Measurements from ENCODE around the gene LTB4R2.
A peak's percentile ranks its signal among the peaks of the same experiment; 100 is the strongest.

LTB4R2 gene

DNA sequence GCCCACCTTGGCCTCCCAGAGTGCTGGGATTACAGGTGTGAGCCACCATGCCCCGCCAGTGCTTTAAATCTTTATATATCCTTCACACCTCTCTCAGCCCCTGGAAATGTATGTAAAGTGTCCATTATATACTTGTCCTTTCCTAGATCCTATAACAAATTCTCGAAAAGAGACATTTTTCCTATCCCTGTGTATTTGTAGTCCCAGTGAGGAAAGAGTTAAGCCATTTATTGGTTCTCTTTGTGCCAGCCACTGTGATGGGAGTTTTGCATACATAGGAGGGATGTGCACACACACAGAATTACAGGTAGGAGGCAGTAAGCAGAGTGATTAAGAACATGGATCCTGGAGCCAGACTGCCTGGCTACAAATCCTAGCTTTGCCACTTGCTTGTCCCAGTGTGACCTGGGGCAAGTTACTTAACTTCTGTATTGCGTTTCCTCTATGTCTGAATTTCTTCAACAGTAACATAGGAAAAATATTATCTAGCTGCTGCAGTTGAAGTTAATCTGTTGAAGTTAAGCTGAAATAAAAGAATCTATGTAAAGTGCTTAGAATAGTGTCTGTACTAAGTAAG is 36.4 kb upstream of the LTB4R2 start:
- FAIRE-seq (no peak), DNase-seq (ENCODE audit: insufficient read length, low spot score) (no peak)
- TF ChIP-seq POLR2A (IDR thresholded peaks at IDR 0.05; ENCODE audit: low read depth, low read length): no peak
- no peak for TF ChIP-seq TAF1 (IDR thresholded peaks at IDR 0.05; ENCODE audit: low read depth, low read length)
- no peak for TF ChIP-seq POLR2AphosphoS5 (IDR thresholded peaks at IDR 0.05; ENCODE audit: low read depth, low read length)
- TF ChIP-seq SPI1 (IDR thresholded peaks at IDR 0.05; ENCODE audit: low read depth, low read length): no peak
- no peak for TF ChIP-seq PAX5 (IDR thresholded peaks at IDR 0.05; ENCODE audit: insufficient read depth, low read length, severe bottlenecking)
- TF ChIP-seq POU2F2 (IDR thresholded peaks at IDR 0.05; ENCODE audit: low read depth, low read length): no peak

DNA sequence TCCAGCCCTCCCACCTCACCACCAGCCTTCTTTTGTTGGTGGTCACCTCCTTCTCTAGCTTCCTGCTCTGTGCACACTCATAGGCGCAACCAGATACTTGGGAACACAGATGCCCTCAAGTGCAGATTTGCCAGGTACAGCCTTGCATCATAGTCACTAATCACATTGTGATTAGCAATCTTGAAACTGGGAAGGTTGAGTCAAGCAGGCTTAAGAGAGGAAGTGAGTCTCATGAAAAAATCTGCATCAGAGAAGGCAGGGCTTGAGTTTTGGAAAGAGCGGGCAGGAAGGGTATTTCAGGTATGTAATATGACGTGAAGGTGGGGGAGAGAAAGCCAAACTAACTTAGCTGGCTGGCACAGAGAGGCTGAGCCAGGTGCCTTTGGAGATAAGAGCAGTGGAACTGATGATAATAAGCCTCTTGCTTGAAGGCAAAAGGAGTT is 35.8 kb upstream of the LTB4R2 start:
- FAIRE-seq: peak; percentile 87
- TF ChIP-seq POLR2AphosphoS5 (IDR thresholded peaks at IDR 0.05; ENCODE audit: low read depth, low read length) (no peak), POU2F2 (IDR thresholded peaks at IDR 0.05; ENCODE audit: low read depth, low read length) (peak; percentile 44; the same call in 1 of the 2 replicates), SPI1 (IDR thresholded peaks at IDR 0.05; ENCODE audit: low read depth, low read length) (peak; percentile 100)
- peak; percentile 55 for DNase-seq (ENCODE audit: insufficient read length, low spot score)

DNA sequence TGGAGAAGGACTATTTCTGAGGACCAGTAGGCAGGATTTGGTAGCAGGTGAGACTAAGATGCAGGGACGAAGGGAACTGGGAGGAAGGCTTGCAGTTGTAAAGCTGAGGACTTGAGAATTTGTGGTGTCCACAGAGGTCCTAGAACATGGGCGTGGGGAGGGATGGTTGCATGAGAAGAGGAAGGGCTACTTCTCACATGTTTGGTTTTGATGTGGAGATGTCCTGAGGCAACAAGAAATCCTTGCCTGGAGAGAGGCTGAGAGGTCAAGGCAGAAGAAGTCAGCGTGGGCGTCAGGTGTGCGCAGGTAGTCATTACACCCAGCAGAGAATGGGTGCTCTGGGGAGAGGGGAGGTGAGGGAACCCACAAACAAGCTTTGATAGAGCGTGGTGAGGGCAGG is 32.9 kb upstream of the LTB4R2 start:
- TF ChIP-seq POU2F2 (IDR thresholded peaks at IDR 0.05; ENCODE audit: low read depth, low read length) (no peak), TAF1 (IDR thresholded peaks at IDR 0.05; ENCODE audit: low read depth, low read length) (no peak), SPI1 (IDR thresholded peaks at IDR 0.05; ENCODE audit: low read depth, low read length) (no peak), POLR2A (IDR thresholded peaks at IDR 0.05; ENCODE audit: low read depth, low read length) (no peak)
- DNase-seq (ENCODE audit: insufficient read length, low spot score) (no peak), FAIRE-seq (no peak)

DNA sequence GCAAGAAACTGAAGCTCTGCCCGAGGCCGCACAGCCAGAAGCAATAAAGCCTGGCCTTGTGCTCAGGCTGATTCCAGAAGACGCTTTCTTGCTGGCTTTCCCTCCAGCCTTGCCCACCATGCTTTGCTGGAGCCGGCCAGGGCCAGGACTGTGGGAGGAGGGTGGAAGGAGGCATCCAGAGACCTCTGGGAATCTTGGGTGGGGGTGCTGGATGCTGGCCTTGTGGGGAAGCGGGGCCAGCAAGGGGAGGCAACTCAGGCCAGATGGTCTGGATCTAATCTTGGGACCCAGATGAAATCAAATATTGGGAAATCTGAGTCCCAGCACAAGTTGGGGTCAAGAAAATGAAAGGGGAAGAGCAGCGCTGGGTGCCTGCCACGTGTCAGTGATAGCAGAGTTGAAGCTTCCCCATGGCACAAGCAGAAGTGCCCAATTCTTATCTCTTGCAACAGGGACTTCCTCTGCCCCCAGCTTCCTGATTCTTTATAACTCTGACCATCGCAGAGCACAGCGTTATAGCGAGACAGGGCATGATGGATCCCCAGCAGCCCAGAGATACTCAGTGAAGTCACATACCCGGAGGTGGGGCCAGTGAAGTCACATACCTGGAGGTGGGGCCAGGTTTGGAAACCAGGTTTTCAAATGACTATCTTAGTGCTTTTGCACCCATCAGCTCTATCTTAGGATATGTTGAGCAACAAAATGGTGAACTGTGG is 32.2 kb upstream of the LTB4R2 start:
- no peak for DNase-seq (ENCODE audit: insufficient read length, low spot score)

DNA sequence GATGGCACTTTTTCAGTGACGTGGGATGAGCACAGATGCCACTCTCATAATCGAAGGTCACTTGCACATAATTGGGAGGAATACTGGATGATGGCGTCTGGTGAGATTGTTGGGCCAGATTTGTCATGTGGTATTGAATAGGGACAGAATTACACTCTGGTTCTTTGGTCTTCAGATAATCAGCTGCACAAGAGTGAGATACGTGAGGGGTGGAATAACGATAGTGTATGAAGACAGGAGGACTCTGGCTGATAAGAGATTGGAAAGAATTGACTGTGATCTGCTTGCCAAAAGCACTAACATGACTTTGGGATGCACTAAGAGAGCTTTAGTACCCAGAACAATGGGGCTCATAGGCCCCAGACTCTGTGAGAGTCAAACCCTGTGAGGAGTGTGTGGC is 31.5 kb upstream of the LTB4R2 start:
- no peak for DNase-seq (ENCODE audit: insufficient read length, low spot score)
- no peak for FAIRE-seq
- TF ChIP-seq POLR2A (IDR thresholded peaks at IDR 0.05; ENCODE audit: low read depth, low read length): no peak

More for the DNA sequence above, 32.2 kb upstream of the LTB4R2 start:
- no peak for FAIRE-seq
- TF ChIP-seq POU2F2 (IDR thresholded peaks at IDR 0.05; ENCODE audit: low read depth, low read length) (no peak), PAX5 (IDR thresholded peaks at IDR 0.05; ENCODE audit: insufficient read depth, low read length, severe bottlenecking) (no peak), POLR2AphosphoS5 (IDR thresholded peaks at IDR 0.05; ENCODE audit: low read depth, low read length) (no peak), POLR2A (IDR thresholded peaks at IDR 0.05; ENCODE audit: low read depth, low read length) (no peak), TAF1 (IDR thresholded peaks at IDR 0.05; ENCODE audit: low read depth, low read length) (no peak), SPI1 (IDR thresholded peaks at IDR 0.05; ENCODE audit: low read depth, low read length) (no peak)

DNA sequence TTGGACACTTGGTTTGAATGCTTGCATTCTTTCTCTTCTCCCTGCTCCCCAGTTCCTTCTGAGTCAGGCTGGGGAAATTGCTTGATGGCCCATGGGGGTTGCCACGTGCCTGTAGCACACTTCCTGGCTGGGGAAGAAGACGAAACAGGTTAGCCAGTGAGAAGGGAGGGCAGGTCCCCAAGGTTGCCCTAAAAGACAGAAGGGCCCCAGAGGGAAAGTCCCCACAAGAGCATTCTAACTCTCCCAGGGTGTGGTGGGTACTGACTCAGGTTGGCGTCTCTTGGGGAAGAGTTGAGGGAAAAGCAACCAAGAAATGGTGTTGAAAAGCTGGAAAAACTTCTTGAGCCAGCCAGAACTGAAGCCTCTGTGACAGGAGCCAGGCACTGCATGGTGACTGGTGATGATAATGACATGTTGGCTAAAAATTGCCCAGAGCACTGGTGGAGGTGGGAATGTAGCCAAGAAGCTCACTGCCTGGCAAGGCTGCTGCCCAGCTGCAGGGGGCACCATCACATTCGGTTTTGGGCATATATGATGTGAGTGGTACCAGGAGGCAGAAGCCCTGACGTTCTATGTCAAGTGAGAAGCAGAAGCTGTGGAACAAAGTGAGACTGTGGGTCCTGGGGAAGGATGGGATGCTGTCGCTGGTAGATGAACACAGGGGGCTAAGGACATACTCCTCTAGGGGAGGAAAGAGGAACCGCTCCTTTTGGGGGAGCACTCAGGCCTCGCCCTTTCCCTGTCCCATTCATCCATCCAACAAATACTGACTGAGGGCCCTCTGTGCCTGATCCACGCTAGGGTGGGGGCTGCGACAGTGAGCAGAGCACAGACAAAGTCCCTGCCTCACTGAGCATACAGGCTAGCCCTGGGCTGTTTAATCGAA is 30.4 kb upstream of the LTB4R2 start:
- TF ChIP-seq SPI1 (IDR thresholded peaks at IDR 0.05; ENCODE audit: low read depth, low read length): peak; percentile 72
- no peak for TF ChIP-seq POLR2AphosphoS5 (IDR thresholded peaks at IDR 0.05; ENCODE audit: low read depth, low read length)
- DNase-seq (ENCODE audit: insufficient read length, low spot score): no peak
- FAIRE-seq: peak; percentile 70

DNA sequence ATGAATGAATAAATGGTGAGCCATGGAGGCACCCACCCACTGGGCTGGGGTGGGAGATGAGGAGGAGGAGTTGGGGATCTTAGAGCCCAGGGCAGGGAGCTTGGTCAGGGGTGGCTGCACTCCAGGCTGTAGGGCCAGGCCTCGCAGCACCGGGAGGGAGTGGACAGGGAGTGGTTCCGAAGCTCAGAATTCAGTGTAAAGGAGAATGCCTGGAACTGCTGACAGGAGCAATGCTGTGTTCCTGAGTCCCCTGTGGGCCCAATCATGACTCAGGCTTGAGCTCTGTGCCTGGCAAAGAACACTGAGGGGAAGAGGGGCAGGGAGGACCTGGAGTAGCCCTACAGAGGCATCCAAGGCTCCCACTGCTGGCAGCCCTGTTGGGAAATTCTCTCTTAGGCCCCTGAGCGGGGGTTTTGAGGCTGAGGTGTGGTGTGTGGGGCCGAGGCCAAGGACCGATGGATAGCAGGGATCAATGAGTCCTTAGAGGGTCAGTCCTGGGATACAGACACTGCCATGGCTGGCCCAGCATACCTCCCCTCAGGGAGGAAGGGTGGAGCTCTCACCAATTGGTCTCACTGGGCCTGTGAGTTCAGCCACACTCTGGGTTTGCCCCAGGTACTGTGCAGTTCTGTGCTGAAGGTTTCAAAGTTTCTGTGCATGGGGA is 29.0 kb upstream of the LTB4R2 start:
- no peak for FAIRE-seq
- TF ChIP-seq POLR2A (IDR thresholded peaks at IDR 0.05; ENCODE audit: low read depth, low read length) (no peak), TAF1 (IDR thresholded peaks at IDR 0.05; ENCODE audit: low read depth, low read length) (no peak), POLR2AphosphoS5 (IDR thresholded peaks at IDR 0.05; ENCODE audit: low read depth, low read length) (no peak), SPI1 (IDR thresholded peaks at IDR 0.05; ENCODE audit: low read depth, low read length) (no peak), POU2F2 (IDR thresholded peaks at IDR 0.05; ENCODE audit: low read depth, low read length) (no peak), PAX5 (IDR thresholded peaks at IDR 0.05; ENCODE audit: insufficient read depth, low read length, severe bottlenecking) (no peak)

DNA sequence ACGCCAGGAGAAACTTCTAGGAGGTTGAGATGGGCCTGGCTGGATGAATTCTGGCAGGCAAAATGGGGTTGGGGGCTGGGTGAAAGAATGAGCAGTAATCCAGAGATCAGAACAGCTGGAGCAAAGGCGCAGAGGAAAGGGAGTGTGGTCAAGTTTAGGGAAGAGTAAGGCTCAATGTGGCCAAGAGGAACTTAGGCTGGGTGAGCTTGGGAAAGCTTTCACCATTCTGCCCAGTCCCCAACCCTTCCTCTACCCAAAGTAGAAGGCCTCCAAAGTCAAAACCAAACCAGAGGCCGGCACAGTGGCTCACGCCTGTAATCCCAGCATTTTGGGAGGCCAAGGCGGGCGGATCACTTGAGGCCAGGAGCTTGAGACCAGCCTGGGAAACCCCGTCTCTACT is 28.3 kb upstream of the LTB4R2 start:
- DNase-seq (ENCODE audit: insufficient read length, low spot score): no peak
- no peak for FAIRE-seq
- TF ChIP-seq POU2F2 (IDR thresholded peaks at IDR 0.05; ENCODE audit: low read depth, low read length): no peak
- no peak for TF ChIP-seq SPI1 (IDR thresholded peaks at IDR 0.05; ENCODE audit: low read depth, low read length)
- TF ChIP-seq TAF1 (IDR thresholded peaks at IDR 0.05; ENCODE audit: low read depth, low read length): no peak
- TF ChIP-seq POLR2AphosphoS5 (IDR thresholded peaks at IDR 0.05; ENCODE audit: low read depth, low read length): no peak
- no peak for TF ChIP-seq PAX5 (IDR thresholded peaks at IDR 0.05; ENCODE audit: insufficient read depth, low read length, severe bottlenecking)
- TF ChIP-seq POLR2A (IDR thresholded peaks at IDR 0.05; ENCODE audit: low read depth, low read length): no peak

More for the DNA sequence above, 29.0 kb upstream of the LTB4R2 start:
- no peak for DNase-seq (ENCODE audit: insufficient read length, low spot score)

DNA sequence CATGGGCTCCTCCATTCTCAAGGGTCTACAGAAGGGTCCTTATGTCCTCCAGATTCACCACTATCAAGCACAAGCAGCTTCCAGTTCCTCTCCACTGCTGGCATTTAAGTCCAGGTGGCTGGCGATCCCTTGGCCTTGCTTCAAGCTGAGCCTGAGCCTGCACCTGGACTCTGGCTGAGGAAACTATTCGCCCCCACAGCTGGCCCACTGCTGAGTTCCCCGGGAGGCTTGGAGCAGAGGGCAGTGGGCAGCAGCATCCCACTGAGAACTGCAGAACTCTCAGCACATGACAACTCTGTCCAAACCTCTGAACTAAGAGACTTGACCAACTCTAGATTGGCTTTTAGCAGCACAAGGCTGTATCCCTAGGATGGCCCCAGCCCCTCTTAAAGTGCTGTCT is 27.2 kb upstream of the LTB4R2 start:
- FAIRE-seq (no peak), DNase-seq (ENCODE audit: insufficient read length, low spot score) (no peak)

More for the DNA sequence above, 27.2 kb upstream of the LTB4R2 start:
- no peak for TF ChIP-seq POLR2AphosphoS5 (IDR thresholded peaks at IDR 0.05; ENCODE audit: low read depth, low read length)

Measured in GM12891 (cell line).